GM23248 (cell line): ENCODE data around the gene ACSS2.

ENCODE experiments used
- EZH2 ChIP-seq: fragments of 200-600 bp; sonication (generic); IDR thresholded peaks from 2 replicates; pipeline ENCODE4 v1.6.1; 2018; ENCODE audit warnings: antibody characterized with exemption, mild to moderate bottlenecking; ENCODE audit not compliant: insufficient read depth, poor library complexity, severe bottlenecking
- EZH2phosphoT487 ChIP-seq: fragments of 200-600 bp; sonication (generic); IDR thresholded peaks from 2 replicates; pipeline ENCODE4 v1.6.1; 2018; ENCODE audit warnings: antibody characterized with exemption, moderate library complexity, mild to moderate bottlenecking, low read depth; ENCODE audit not compliant: insufficient read depth

- TF ChIP-seq EZH2phosphoT487 (no peak), EZH2 (no peak)
These were observed 12.9 kb upstream of the ACSS2 start for GRCh38 chr20:34863421-34863965.
